Sigmoid colon (tissue), 4 donors: ENCODE results near the gene ELFN1.

Source experiments
- CTCF ChIP-seq, 4 experiments: fragments of 450-650 bp in 3 of 4; fragments of 200-600 bp in 1 of 4; IDR thresholded peaks; one replicate each; pipeline ENCODE4 v1.5.1; 2016 to 2019; ENCODE audit warnings: antibody characterized with exemption in 4 of 4, mild to moderate bottlenecking in 3 of 4, moderate library complexity in 2 of 4
- POLR2A ChIP-seq, 2 donors: fragments of 450-650 bp; IDR thresholded peaks; one replicate each; pipeline ENCODE4 v1.6.1; 2016; ENCODE audit warnings: antibody characterized with exemption in 2 of 2, mild to moderate bottlenecking in 2 of 2, moderate library complexity in 2 of 2
- POLR2AphosphoS5 ChIP-seq, 4 donors: sonication (generic); formaldehyde crosslinking; IDR thresholded peaks; one replicate each; pipeline ENCODE4 v1.6.1; 2017; ENCODE audit warnings: antibody characterized with exemption in 4 of 4

- no peak for TF ChIP-seq POLR2A (IDR thresholded peaks at IDR 0.05)
- no peak for TF ChIP-seq CTCF (IDR thresholded peaks at IDR 0.05)
- no peak for TF ChIP-seq POLR2AphosphoS5 (IDR thresholded peaks at IDR 0.05)
Measured at GRCh38 chr7:1736484-1736817, 66.4 kb downstream of the ELFN1 start.
